ENCODE data around the gene DKKL1.

DNA sequence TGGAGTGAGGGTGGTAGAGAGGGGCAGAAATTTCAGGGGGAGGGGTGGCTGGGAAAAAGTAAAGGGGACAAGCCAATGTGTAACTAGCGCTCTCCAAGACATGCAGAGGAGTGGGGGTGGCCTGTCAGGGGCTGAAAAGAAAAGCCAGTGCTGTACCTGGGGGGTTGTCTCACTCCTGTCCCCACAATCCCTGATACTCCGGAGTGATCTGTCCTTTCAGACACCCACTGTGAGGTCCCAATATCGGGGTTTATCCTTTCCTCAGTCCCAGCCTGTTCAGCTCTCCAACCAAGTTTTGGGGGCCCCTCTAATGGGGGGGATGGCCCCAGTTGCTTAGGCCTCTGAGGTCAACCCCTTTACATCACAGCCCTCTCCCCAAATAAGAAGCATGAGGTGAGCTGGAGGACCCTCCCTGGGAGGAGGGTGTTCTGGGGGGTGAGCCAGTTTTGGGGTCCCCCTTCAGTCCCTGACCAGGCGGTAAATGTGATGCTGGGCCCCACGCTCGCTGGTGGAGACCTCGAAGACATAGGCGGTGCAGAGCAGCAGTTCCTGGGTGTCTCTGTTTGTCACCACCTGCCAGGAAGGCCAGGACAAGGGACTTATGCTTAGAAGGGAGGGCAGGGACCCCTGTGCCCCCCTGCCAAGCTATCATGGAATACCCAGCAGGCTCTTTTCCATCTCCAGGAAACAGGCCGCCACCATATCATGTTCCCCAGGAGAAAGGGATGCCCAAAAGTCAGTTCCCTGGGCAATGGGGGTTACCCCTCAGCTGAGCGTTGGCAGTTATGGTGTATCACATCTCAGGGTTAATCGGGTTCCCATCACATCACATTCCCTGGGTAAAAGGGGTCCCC, 22.6 kb upstream of the DKKL1 start:
- TF ChIP-seq CTCF (IDR thresholded peaks at IDR 0.05) (no peak), POLR2A (IDR thresholded peaks at IDR 0.05) (no peak)
